SK-N-MC (cell line): ENCODE data around the gene PRODH.

ENCODE experiments used
- EZH2 ChIP-seq: fragments of 200-600 bp; sonication (generic); IDR thresholded peaks from one replicate; pipeline ENCODE4 v1.6.1; 2017; ENCODE audit warnings: antibody characterized with exemption
- POLR2AphosphoS5 ChIP-seq: IDR thresholded peaks from 2 replicates; pipeline ENCODE4 v1.6.1; 2012; ENCODE audit warnings: mild to moderate bottlenecking, low read depth, low read length, borderline replicate concordance

- TF ChIP-seq POLR2AphosphoS5 (no peak), EZH2 (no peak)
Observed at GRCh38 chr22:18955696-18956095, 19.6 kb upstream of the PRODH start.
